CD4-positive, alpha-beta T cell (primary cell): ENCODE measurements around the gene ZNF846. TPM values are rescaled to one million over a fixed set of nuclear protein-coding genes. Genes with fewer than 3 reads are reported as not detected.
"Not testable (repeated sequence)": the region's sequence is repeated elsewhere in the genome, so short reads cannot be mapped to it uniquely, and the experiment has no call there.

ENCODE experiments used
- ATAC-seq: fragments of 200-7000 bp; cut with Tn5 transposase; one replicate; pipeline ENCODE4 v1.10.0; 2022; ENCODE audit warnings: mild to moderate bottlenecking; ENCODE audit not compliant: poor library complexity
- CTCF ChIA-PET: fragments of 350-600 bp; sonication (Branson Sonifier 250); formaldehyde crosslinking; loops from one replicate; lab custom pipeline; 2021; ENCODE audit warnings: antibody characterized with exemption, inconsistent platforms; lab: Charles Lee
- POLR2A ChIA-PET: fragments of 350-600 bp; sonication (Branson Sonifier 250); formaldehyde crosslinking; loops from one replicate; lab custom pipeline; 2021; ENCODE audit warnings: antibody characterized with exemption, inconsistent platforms; lab: Charles Lee
- DNase-seq, 14 experiments: peaks; one replicate each; pipeline ENCODE4 v3.0.0-alpha.2; 2013 to 2020; ENCODE audit warnings: mixed read lengths in 2 of 14
- H3K27ac ChIP-seq, 2 donors: one replicate each; pipeline versions ENCODE4 v1.5.1 to v1.7.0; 2013; ENCODE audit warnings: low read length in 2 of 2, low read depth in 1 of 2, mild to moderate bottlenecking in 1 of 2
- H3K27me3 ChIP-seq, 2 experiments: 1 replicate in 1 of 2; 2 replicates in 1 of 2; pipeline versions ENCODE4 v1.6.1 to v1.7.0; 2013; ENCODE audit warnings: low read length in 2 of 2, control low read depth in 1 of 2, mild to moderate bottlenecking in 1 of 2, moderate library complexity in 1 of 2; ENCODE audit not compliant: insufficient read depth in 2 of 2, control insufficient read depth in 1 of 2
- H3K36me3 ChIP-seq: one replicate; pipeline ENCODE4 v1.6.1; 2013; ENCODE audit warnings: low read length, control low read depth; ENCODE audit not compliant: insufficient read depth
- H3K4me1 ChIP-seq: one replicate; pipeline ENCODE4 v1.6.1; 2013; ENCODE audit warnings: low read length, control low read depth; ENCODE audit not compliant: insufficient read depth
- H3K4me3 ChIP-seq: one replicate; pipeline ENCODE4 v1.5.1; 2013; ENCODE audit warnings: mild to moderate bottlenecking, low read length, moderate library complexity
- H3K9me3 ChIP-seq, 2 experiments: 1 replicate in 1 of 2; 2 replicates in 1 of 2; pipeline versions ENCODE4 v1.6.1 to v1.7.0; 2013; ENCODE audit warnings: low read length in 2 of 2, mild to moderate bottlenecking in 2 of 2, control low read depth in 1 of 2, moderate library complexity in 1 of 2; ENCODE audit not compliant: control insufficient read depth in 1 of 2, insufficient read depth in 1 of 2
- H3K27ac Mint-ChIP-seq: one replicate; pipeline ENCODE4 v1.8.0; 2020; ENCODE audit warnings: mixed read lengths
- H3K27me3 Mint-ChIP-seq: one replicate; pipeline ENCODE4 v1.8.0; 2021; ENCODE audit warnings: mixed read lengths
- H3K36me3 Mint-ChIP-seq: one replicate; pipeline ENCODE4 v1.8.0; 2021; ENCODE audit warnings: low read depth, mixed read lengths
- H3K4me1 Mint-ChIP-seq: one replicate; pipeline ENCODE4 v1.8.0; 2021; ENCODE audit warnings: low read depth, mixed read lengths
- H3K4me3 Mint-ChIP-seq: one replicate; pipeline ENCODE4 v1.8.0; 2020; ENCODE audit warnings: mild to moderate bottlenecking, mixed read lengths
- H3K9me3 Mint-ChIP-seq: one replicate; pipeline ENCODE4 v1.8.0; 2020; ENCODE audit warnings: mixed read lengths
- CTCF ChIP-seq: fragments of 200-600 bp; IDR thresholded peaks from one replicate; pipeline ENCODE4 v1.8.0; 2022; ENCODE audit warnings: antibody characterized with exemption, mild to moderate bottlenecking
- intact Hi-C, 2 experiments: fragments of 100-400 bp; cut with DNase I in 1 of 2; cut with micrococcal nuclease in 1 of 2; formaldehyde crosslinking; loops; one replicate each; pipeline versions ENCODE4 v1.15.1 to v1.9.0; 2023 to 2025; cut with DNase I, micrococcal nuclease
- total RNA-seq, 174 experiments: library from RNA in 2 of 174; stranded (reverse) in 2 of 174; gene quantifications; one replicate each; pipeline ENCODE4 v1.2.3 and lab custom pipeline; 2021 to 2026

Gene ZNF846
- total RNA-seq, 2 experiments from 2014 or later: 7.9 to 8.5 TPM

- Histone ChIP-seq H3K4me1 (peaks cover 32% of the 10 kb centered on the region), H3K9me3 (peaks cover 0 to 13% of the 10 kb centered on the region in 2 experiments)
- intact Hi-C loops, POLR2A ChIA-PET, H3K4me3 ChIP-seq, H3K27me3 Mint-ChIP-seq, H3K9me3 Mint-ChIP-seq, H3K27ac ChIP-seq, DNase-seq, H3K36me3 ChIP-seq, ATAC-seq, CTCF ChIA-PET, H3K27me3 ChIP-seq, H3K36me3 Mint-ChIP-seq: not testable (repeated sequence)
- Mint-ChIP-seq H3K4me3 (peak overlapping the region; percentile 20), H3K4me1 (peaks cover 31% of the 10 kb centered on the region), H3K27ac (peak overlapping the region; percentile 89)
Observed at GRCh38 chr19:9789579-9789978, 21.0 kb upstream of the ZNF846 start.

DNA sequence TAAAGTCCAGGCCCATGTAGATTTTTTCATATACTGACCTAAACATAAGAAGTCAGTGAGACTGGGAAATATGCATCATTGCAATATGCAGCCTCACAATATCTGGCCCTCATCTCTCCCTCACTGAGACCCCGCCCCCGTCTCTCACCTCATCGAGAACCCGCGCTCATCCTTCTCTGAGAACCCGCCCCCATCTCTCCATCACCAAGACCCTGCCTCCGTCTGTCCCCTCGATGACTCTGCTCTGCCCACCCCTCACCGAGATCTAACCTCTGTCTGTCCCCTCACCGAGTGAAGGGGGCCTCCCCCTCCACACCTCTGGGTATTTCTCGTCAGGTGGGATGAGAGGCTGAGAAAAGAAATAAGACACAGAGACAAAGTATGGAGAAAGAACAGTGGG lies 20.5 kb upstream of the ZNF846 start:
- POLR2A ChIA-PET: no interaction called here
- peaks cover 35% of the 10 kb centered on the region for H3K4me1 ChIP-seq

DNA sequence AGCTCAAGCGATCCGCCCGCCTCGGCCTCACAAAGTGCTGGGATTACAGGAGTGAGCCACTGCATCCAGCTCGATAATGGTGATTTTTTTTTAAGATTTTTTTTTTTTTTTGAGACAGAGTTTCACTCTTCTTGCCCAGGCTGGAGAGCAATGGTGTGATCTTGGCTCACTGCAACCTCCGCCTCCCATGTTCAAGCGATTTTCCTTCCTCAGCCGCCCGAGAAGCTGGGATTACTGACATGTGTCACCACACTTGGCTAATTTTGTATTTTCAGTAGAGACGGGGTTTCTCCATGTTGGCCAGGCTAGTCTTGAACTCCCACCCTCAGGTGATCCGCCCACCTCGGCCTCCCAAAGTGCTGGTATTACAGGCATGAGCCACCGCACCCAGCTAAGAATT lies 20.1 kb upstream of the ZNF846 start:
- H3K27me3 Mint-ChIP-seq, H3K4me3 ChIP-seq, H3K27ac Mint-ChIP-seq, H3K27ac ChIP-seq, H3K27me3 ChIP-seq, H3K36me3 Mint-ChIP-seq, H3K36me3 ChIP-seq, H3K9me3 ChIP-seq, DNase-seq, H3K9me3 Mint-ChIP-seq, ATAC-seq, intact Hi-C loops, H3K4me3 Mint-ChIP-seq: not testable (repeated sequence)
- H3K4me1 ChIP-seq: peaks cover 35% of the 10 kb centered on the region
- CTCF ChIA-PET: interaction anchor here (0.6 to 0.9 kb wide), 2 partner anchors 8 to 186 kb away, joined by 3 read pairs; no protein-coding TSS in a partner anchor
- POLR2A ChIA-PET: interaction anchor here (0.6 kb wide), 1 partner anchor 204 kb away, joined by 3 read pairs; no protein-coding TSS in a partner anchor
- H3K4me1 Mint-ChIP-seq: peaks cover 39% of the 10 kb centered on the region

More for the DNA sequence above, 20.5 kb upstream of the ZNF846 start:
- Mint-ChIP-seq H3K27me3 (no peaks in the 10 kb centered on the region), H3K36me3 (peaks cover 6% of the 10 kb centered on the region), H3K27ac (no peak overlapping the region), H3K9me3 (no peaks in the 10 kb centered on the region), H3K4me1 (peaks cover 36% of the 10 kb centered on the region), H3K4me3 (peak overlapping the region; percentile 23)
- TF ChIP-seq CTCF: no peak
- CTCF ChIA-PET: interaction anchor here (0.6 to 0.9 kb wide), 2 partner anchors 9 to 187 kb away, joined by 3 read pairs; no protein-coding TSS in a partner anchor
- H3K9me3 ChIP-seq: peaks cover 0 to 13% of the 10 kb centered on the region in 2 experiments
- H3K36me3 ChIP-seq: no peaks in the 10 kb centered on the region
- no peak overlapping the region for H3K4me3 ChIP-seq
- intact Hi-C loops: no loop called here
- DNase-seq (no peak), ATAC-seq (no peak)
- no peak overlapping the region for H3K27ac ChIP-seq
- no peaks in the 10 kb centered on the region for H3K27me3 ChIP-seq

DNA sequence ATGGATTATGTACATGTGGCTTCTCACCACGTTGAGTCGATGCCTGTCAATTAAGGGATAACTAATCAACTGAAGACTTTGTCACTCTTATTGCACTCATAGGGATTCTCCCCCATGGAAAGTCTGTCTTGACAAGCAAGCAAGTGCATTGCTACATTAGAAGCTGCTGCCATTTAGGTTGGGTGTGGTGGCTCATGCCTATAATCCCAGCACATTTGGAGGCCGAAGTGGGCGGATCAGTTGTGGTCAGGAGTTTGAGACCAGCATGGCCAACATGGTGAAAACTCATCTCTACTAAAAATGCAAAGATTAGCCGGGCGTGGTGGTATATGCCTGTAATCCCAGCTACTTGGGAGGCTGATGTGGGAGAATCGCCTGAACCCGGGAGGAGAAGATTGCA lies 18.3 kb upstream of the ZNF846 start:
- Histone ChIP-seq H3K27ac (no peak overlapping the region), H3K9me3 (no peaks in the 10 kb centered on the region), H3K4me3 (no peak overlapping the region), H3K27me3 (no peaks in the 10 kb centered on the region), H3K4me1 (peaks cover 26% of the 10 kb centered on the region), H3K36me3 (no peaks in the 10 kb centered on the region)
- Mint-ChIP-seq H3K9me3 (no peaks in the 10 kb centered on the region), H3K4me1 (peaks cover 39% of the 10 kb centered on the region), H3K27me3 (no peaks in the 10 kb centered on the region), H3K27ac (peak overlapping the region; percentile 91), H3K36me3 (peaks cover 6% of the 10 kb centered on the region), H3K4me3 (peak overlapping the region; percentile 86)
- ChIA-PET POLR2A (no interaction called here), CTCF (no interaction called here)
- no peak for ATAC-seq
- no peak for TF ChIP-seq CTCF
- DNase-seq: no peak
- intact Hi-C loops: no loop called here
